HFFc6 (cell line): ENCODE measurements around the gene PTGDS. TPM values are rescaled to one million over a fixed set of nuclear protein-coding genes. Genes with fewer than 3 reads are reported as not detected.
A peak's percentile ranks its signal among the peaks of the same experiment; 100 is the strongest.

Source experiments
- DNase-seq: peaks from one replicate; pipeline ENCODE4 v3.0.0-alpha.2; 2018
- H3K27ac Mint-ChIP-seq: 2 replicates; pipeline ENCODE4 v1.8.0; 2020; ENCODE audit warnings: mild to moderate bottlenecking, mixed read lengths
- H3K27me3 Mint-ChIP-seq: 2 replicates; pipeline ENCODE4 v1.8.0; 2021; ENCODE audit warnings: mild to moderate bottlenecking, moderate library complexity, mixed read lengths; ENCODE audit not compliant: insufficient read depth
- H3K36me3 Mint-ChIP-seq: 2 replicates; pipeline ENCODE4 v1.8.0; 2021; ENCODE audit warnings: low read depth, mixed read lengths
- H3K4me1 Mint-ChIP-seq: 2 replicates; pipeline ENCODE4 v1.8.0; 2020; ENCODE audit warnings: low read depth, mixed read lengths
- H3K4me3 Mint-ChIP-seq: 2 replicates; pipeline ENCODE4 v1.8.0; 2020; ENCODE audit warnings: mild to moderate bottlenecking, moderate library complexity, mixed read lengths
- H3K9me3 Mint-ChIP-seq: 2 replicates; pipeline ENCODE4 v1.8.0; 2020; ENCODE audit warnings: mild to moderate bottlenecking, mixed read lengths
- total RNA-seq, 6 experiments: library from RNA; stranded (reverse); fragmentation: NEBNext Ultra II Directional; extraction: Animal tissue kit (Norgen Biotek cat#: 25700); gene quantifications; 2 replicates in 1 of 6; 3 replicates in 5 of 6; pipeline ENCODE4 v1.2.3, GENCODE V29; 2021
- TF ChIP-seq, protein P1 (sequence below): fragments of 200-600 bp; sonication (generic); IDR thresholded peaks from 2 replicates; pipeline ENCODE4 v1.5.0; 2021; ENCODE audit warnings: antibody characterized with exemption, mild to moderate bottlenecking

PTGDS gene
- total RNA-seq, 6 experiments from 2014 or later = not detected

DNA sequence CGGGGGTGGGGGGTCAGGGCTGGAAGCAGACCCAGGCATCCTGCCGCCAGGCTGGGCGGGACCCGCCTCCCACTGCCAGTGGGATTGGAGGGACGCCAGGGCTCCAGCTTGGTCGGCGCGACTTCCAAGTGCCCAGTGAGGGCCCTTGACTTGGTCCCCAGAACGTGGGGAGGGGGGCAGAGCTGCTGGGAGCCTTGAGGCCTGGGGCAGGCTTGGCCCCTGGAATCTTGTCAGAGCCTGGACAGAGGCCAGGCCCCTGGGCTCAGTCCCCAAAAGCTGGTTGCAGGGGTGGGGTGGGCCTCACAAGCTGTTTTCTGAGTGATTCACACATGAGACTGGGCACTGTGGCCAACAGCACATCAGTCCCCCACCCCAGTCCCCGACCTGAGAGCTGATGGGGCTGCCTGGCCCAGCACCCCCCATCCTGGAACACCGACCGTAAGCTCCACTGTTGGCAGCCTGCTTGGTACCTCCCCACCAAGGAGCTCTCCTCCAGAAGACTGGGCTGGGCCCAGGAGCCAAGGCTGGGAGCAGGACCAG is 18.5 kb downstream of the PTGDS start:
- peak; percentile 9 for DNase-seq
- H3K27ac Mint-ChIP-seq = peak overlapping the region; percentile 36
- peaks cover 32% of the 10 kb centered on the region for H3K4me1 Mint-ChIP-seq
- TF ChIP-seq, protein P1, sequence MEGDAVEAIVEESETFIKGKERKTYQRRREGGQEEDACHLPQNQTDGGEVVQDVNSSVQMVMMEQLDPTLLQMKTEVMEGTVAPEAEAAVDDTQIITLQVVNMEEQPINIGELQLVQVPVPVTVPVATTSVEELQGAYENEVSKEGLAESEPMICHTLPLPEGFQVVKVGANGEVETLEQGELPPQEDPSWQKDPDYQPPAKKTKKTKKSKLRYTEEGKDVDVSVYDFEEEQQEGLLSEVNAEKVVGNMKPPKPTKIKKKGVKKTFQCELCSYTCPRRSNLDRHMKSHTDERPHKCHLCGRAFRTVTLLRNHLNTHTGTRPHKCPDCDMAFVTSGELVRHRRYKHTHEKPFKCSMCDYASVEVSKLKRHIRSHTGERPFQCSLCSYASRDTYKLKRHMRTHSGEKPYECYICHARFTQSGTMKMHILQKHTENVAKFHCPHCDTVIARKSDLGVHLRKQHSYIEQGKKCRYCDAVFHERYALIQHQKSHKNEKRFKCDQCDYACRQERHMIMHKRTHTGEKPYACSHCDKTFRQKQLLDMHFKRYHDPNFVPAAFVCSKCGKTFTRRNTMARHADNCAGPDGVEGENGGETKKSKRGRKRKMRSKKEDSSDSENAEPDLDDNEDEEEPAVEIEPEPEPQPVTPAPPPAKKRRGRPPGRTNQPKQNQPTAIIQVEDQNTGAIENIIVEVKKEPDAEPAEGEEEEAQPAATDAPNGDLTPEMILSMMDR = no peak
- H3K36me3 Mint-ChIP-seq = peaks cover under 1% of the 10 kb centered on the region; the same call in 1 of the 2 replicates
- H3K27me3 Mint-ChIP-seq = peaks cover 2% of the 10 kb centered on the region
- H3K9me3 Mint-ChIP-seq = peaks cover under 1% of the 10 kb centered on the region; the same call in 1 of the 2 replicates
- peak overlapping the region; percentile 46 for H3K4me3 Mint-ChIP-seq

DNA sequence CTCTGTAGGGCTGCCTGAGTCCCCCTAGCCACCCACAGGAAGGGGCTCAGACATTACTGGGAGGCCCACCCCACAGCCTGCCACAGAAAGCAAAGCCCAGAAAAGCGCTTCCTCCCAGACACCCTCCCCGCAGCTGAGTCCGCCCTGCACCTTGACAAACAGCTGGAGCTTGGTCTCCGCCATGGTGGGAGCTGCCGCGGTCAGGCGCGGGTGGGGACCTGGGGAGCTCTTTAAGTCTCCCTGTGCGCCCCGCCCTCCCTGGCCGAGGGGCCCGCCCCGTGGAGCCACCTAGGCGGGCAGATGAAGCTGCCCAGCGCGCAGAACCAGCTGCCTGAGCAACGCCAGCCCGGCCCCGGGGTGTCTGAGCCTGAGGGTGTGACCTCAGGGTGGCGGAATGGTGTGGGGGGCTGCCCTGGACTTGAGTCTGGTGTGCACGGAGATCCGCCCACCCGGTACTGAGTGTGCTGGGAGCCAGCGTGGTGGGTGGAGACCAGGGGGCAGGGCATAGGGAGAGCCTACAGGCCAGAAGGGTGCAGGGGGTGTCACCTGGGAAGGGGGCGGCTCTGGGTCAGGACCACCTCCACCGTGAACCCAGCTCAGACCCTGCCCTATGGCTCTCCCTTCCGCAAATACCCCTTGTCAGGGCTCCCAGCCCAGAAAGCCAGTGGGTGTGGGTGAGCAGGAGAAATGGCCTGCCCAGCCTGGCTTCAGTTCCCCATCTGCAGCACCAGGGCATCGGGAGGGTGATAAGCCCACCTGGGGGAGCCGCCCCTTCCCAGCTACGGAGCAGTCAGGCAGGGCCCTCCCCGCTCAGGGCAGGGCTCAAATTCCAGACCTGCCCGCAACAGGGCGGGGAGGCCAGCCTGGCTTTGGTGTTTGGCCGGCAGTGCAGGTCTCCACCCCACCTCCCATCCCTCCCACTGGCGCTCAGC is 19.3 kb downstream of the PTGDS start, which contains the start of gene CLIC3:
TSS of gene CLIC3 (minus strand) at position 208 of the 932 bp plus-strand sequence. CDS start at position 183, 25 bp downstream.
- Mint-ChIP-seq H3K27ac (peak within 1 kb of the TSS; percentile 36), H3K27me3 (no peaks in the 10 kb centered on the region; the same call in 1 of the 2 replicates), H3K36me3 (no peaks in the 10 kb centered on the region), H3K4me1 (peaks cover 32% of the 10 kb centered on the region), H3K4me3 (peak within 1 kb of the TSS; percentile 46), H3K9me3 (no peaks in the 10 kb centered on the region; the same call in 1 of the 2 replicates)
- DNase-seq = no peak
- TF ChIP-seq, protein P1 = no peak

DNA sequence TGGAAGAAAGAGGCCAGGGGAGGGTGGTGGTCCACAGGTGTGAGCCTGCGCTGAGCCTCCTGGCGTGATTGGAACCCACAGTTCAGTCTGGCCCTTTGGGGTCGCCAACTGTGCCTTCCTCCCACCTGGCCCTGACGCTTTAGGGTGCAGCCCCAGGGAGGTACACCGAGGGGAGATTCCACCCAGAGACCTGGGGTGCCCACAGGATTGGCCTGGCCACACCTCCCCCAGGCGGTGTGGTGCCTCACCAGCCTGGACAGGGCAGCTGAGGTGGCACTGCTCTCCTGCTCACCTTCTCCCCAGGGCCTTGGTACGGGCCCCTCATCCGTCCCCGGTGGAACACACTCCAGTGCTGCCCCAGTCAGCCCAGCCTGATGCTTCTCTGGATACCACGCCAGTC is 20.1 kb downstream of the PTGDS start:
- no peak overlapping the region for H3K27ac Mint-ChIP-seq
- H3K27me3 Mint-ChIP-seq = no peaks in the 10 kb centered on the region; the same call in 1 of the 2 replicates
- no peaks in the 10 kb centered on the region for H3K36me3 Mint-ChIP-seq
- H3K4me3 Mint-ChIP-seq = no peak overlapping the region
- no peak for DNase-seq
- no peaks in the 10 kb centered on the region for H3K9me3 Mint-ChIP-seq
- peaks cover 32% of the 10 kb centered on the region for H3K4me1 Mint-ChIP-seq
- TF ChIP-seq, protein P1 = no peak

DNA sequence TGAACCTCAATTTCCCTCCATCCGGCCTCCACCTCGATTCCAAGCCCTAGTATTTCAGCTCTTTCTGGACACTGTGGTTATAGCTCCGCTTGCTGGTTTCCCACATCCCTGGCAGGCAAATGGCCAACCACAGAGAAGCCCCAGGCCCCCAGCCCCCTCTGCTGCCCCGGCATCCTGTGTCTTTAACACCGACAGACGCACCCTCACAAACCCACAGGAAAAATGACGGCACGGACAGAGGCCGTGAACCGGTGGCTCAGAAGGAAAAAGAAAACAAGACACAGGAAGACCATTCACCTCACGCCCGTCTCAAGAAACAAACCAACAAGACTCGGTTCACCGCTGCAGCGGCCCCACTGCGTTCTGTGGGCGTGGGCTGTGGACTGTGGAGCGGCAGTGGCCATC is 20.5 kb downstream of the PTGDS start:
- H3K27me3 Mint-ChIP-seq = no peaks in the 10 kb centered on the region; the same call in 1 of the 2 replicates
- H3K4me1 Mint-ChIP-seq = peaks cover 32% of the 10 kb centered on the region
- DNase-seq = no peak
- H3K27ac Mint-ChIP-seq = no peak overlapping the region; the same call in 1 of the 2 replicates
- H3K4me3 Mint-ChIP-seq = no peak overlapping the region
- TF ChIP-seq, protein P1 = no peak
- no peaks in the 10 kb centered on the region for H3K9me3 Mint-ChIP-seq
- no peaks in the 10 kb centered on the region for H3K36me3 Mint-ChIP-seq

DNA sequence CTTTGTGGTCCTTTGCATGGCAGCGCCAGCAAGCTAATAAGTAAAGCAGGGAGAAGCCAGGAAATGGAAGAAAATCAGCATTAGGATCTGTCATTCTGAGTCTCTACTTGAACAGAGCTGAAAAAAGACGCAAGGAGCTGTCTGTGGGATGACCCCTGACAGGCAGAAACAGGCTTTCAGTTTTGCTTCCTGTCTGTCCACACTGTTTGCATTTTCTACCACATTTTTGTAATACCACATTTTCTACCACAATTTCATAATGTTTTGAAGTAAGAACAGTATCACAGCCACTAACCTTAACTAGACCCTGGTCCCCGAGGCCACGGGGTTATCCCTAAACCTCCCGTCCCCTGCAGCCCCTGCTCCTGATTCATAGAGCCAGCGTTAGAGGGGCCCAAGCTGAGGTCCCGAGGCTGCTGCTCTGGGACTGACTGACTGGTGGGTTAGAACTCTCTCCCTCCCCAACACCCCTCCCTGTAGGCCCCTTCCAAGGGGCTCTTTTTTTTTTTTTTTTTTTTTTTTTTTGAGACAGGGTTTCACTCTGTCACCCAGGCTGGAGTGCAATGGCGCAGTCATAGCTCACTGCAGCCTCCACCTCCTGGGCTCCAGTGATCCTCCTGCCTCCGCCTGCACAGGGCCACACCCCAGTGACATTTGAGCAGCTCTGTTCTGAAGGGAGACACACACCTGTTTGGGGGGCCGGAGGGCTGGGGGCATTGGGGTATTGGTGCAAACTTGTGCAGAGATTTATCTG is 23.1 kb downstream of the PTGDS start:
- Mint-ChIP-seq H3K36me3 (no peaks in the 10 kb centered on the region), H3K9me3 (no peaks in the 10 kb centered on the region; the same call in 1 of the 2 replicates), H3K27ac (peak overlapping the region; percentile 75), H3K27me3 (no peaks in the 10 kb centered on the region; the same call in 1 of the 2 replicates), H3K4me3 (peak overlapping the region; percentile 42; the same call in 1 of the 2 replicates), H3K4me1 (peaks cover 32% of the 10 kb centered on the region)
- TF ChIP-seq, protein P1 = no peak
- DNase-seq = peak; percentile 63
